HG03457 (cell line): ENCODE results near the gene NINJ2.
A peak's percentile ranks its signal among the peaks of the same experiment; 100 is the strongest.
"Not testable (repeated sequence)": the region's sequence is repeated elsewhere in the genome, so short reads cannot be mapped to it uniquely, and the experiment has no call there.

Experiments used
- ATAC-seq: cut with Tn5 transposase; IDR thresholded peaks from one replicate; pipeline ENCODE4 v1.9.1; 2021; ENCODE audit warnings: moderate number of reproducible peaks; ENCODE audit not compliant: unreplicated experiment

The NINJ2 gene, protein sequence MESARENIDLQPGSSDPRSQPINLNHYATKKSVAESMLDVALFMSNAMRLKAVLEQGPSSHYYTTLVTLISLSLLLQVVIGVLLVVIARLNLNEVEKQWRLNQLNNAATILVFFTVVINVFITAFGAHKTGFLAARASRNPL

GRCh38 chr12:663293-663871 lies at the start of gene NINJ2:
NINJ2 (minus strand) TSS chr12:663445; CDS start chr12:663360, 85 bp downstream.
- ATAC-seq: no peak

GRCh38 chr12:712172-712863 lies 49.1 kb upstream of the NINJ2 start:
- no peak for ATAC-seq

GRCh38 chr12:709455-710020 lies 46.3 kb upstream of the NINJ2 start:
- ATAC-seq: no peak

DNA sequence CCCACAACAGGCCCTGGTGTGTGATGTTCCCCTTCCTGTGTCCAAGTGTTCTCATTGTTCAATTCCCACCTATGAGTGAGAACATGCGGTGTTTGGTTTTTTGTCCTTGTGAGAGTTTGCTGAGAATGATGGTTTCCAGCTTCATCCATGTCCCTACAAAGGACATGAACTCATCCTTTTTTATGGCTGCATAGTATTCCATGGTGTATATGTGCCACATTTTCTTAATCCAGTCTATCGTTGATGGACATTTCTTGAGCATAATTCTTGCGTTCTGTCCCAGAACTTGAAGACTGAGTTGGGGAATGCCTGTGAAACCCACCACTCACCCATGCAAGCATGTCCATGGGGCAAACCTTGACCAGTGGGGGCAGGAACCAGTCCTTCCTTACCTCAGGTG lies 44.8 kb upstream of the NINJ2 start:
- not testable (repeated sequence) for ATAC-seq

DNA sequence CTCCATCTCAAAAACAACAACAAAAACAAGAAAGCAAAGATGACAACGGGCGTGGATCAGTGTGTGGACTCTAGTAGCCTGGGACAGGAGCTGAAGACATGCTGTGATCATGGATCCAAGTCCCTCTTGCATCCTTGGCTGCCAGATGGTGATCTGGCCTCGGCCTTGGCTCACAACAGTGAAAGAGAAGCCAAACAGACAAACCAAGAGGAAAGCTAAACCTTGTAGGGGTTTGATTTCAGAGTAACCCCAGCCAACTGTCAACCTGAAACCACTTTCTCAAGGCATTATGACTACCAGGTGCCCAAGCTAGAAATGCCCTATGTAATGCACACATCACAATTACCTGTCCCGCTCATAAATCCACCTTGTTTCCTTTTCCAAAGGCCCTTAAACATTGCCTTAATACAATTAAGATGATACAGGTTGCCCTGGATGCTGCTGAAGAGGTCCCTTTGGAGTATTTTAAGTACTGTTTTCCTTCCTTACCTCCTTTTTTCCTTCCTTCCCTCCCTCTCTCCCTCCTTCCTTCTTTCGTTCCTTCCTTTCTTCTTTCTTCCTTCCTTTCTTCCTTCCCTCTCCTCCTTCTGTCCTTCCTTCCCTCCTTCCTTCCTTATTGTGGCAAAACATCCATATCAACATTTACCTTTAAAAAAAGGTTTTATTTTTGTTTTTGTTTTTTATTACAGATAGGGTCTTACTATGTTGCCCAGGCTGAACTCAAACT lies 41.4 kb upstream of the NINJ2 start:
- ATAC-seq: no peak

- ATAC-seq: no peak
Measured at GRCh38 chr12:701896-702539, 38.8 kb upstream of the NINJ2 start.

DNA sequence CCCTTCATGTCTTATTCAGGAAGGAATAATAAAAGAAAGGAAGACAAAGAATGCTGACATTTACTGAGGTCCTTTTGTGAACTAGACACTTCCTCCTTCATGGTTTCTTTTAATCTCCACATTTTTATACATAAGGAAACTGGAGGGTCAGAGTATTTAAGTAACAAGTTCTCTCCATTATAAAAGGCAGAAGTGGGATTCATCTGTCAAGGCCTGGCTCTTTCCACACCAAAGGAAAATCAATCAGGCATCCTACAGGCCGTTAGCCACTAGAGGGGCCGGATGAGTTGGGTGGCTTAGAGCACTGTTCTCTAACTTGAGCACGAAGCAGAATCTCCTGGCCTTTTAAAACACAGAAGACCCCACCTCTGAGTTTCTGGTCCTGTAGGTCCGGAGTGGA lies 36.8 kb upstream of the NINJ2 start:
- no peak for ATAC-seq

- not testable (repeated sequence) for ATAC-seq
Measured at GRCh38 chr12:698222-698621, 35.0 kb upstream of the NINJ2 start.

DNA sequence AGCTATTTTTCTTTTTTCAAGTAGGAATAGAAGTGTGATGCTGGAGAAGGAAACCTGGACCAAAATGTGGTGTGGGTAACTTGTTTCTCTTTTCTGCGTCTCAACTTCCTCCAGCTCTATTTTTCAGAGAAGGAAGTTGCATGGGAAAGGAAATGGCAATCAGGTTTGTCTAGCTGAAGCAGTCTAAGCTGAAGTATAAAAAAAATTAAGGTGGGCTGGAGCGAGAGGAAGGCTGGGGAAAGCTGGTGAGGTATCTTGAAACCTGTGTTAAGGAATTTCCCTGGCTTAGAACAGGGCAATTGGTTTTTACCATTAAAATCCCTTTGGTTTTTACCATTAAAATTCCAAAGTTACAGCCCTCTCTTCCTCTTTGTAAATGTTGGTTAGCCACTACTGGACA lies 34.2 kb upstream of the NINJ2 start:
- ATAC-seq: no peak

- ATAC-seq: no peak
Measured at GRCh38 chr12:694734-695503, 31.7 kb upstream of the NINJ2 start.

DNA sequence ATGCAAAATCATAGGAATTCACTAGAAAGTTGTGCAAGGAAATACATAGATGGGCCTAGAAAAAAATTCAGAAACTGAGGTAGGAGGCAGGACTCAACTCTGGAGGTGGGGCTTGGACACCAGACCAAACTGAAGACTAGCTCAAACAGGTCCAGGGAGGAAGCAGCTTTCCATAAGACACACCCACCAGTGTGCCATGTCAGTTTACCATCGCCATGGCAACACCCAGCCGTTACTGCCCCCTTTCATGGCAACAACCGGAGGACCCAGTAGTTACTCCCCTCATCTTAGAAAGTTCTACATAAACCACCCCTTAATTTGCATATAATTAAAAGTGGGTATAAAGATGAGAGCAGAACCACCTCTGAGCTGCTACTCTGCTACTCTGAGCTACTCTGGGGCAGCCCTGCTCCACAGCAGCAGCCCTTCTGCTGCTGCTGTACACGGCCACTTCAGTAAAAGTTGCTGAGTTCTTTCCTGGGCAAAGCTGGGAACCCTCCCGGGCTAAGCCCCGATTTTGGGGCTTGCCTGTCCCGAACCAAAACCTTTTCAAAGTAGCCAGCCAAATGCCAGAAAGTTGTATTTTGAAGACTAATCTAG lies 30.8 kb upstream of the NINJ2 start:
- ATAC-seq: no peak

- ATAC-seq: no peak
Measured at GRCh38 chr12:692274-692673, 29.0 kb upstream of the NINJ2 start.

DNA sequence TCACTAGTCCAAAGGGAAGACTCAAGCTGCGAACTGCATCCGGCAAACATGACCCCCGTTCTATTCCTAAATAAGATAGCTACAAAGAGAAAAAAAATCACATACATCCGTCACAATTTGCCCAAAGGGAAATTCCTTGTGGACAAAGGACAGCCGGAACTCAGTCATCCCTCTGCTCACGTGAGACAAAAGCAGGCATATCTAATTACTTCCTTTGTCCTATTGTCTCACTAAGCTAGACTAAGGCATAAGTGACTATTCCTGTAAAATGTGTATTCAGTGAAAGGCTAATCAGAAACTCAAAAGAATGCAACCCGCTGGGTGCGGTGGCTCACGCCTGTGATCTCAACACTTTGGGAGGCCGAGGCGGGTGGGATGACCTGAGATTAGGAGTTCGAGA lies 27.2 kb upstream of the NINJ2 start:
- no peak for ATAC-seq

GRCh38 chr12:685388-685787 lies 22.1 kb upstream of the NINJ2 start:
- ATAC-seq: peak; percentile 74

- ATAC-seq: no peak
Measured at GRCh38 chr12:684416-684815, 21.2 kb upstream of the NINJ2 start.

DNA sequence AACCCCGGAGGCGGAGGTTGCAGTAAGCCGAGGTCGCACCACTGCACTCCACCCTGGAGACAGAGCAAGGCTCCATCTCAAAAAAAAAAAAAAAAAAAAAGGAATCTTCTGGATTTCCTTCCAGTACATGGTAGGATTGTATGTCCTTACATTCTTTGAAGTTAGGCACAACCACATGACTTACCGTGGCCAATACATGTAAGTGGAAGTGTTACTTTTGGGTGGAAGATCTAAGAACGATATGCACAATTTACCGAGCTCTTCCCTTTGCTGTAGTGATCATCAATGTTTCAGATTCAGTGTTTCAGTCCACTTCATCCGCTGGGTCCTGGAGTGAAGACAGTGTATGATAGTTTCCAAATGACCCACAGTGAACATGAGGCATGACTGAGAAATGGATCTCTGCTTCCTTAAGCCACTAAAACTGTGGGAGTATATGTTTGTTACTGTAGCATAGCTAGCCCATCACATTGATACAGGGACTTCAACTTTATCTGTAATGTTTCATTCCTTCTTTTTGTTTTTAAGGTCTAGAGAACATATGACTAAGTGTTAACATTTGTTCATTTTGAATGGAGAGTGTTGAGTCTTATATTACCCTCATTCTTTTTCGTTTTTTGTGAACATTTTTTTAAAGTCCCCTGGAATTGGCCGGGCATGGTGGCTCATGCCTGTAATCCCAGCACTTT lies 18.5 kb upstream of the NINJ2 start:
- ATAC-seq: no peak

- ATAC-seq: no peak
Measured at GRCh38 chr12:678747-679712, 15.8 kb upstream of the NINJ2 start.

- no peak for ATAC-seq
Measured at GRCh38 chr12:675562-675961, 12.3 kb upstream of the NINJ2 start.
